PC-9 (cell line): ENCODE results near the gene FREM2.

ENCODE experiments used
- EZH2 ChIP-seq: fragments of 200-600 bp; sonication (generic); IDR thresholded peaks from 2 replicates; pipeline ENCODE4 v1.8.0; 2017; ENCODE audit warnings: antibody characterized with exemption, low read depth
- TF ChIP-seq, protein P1 (sequence below): fragments of 200-600 bp; sonication (generic); conservative IDR thresholded peaks from 2 replicates; pipeline ENCODE4 v1.6.1; 2017; ENCODE audit warnings: mixed run types, antibody characterized with exemption, mild to moderate bottlenecking, moderate library complexity

DNA sequence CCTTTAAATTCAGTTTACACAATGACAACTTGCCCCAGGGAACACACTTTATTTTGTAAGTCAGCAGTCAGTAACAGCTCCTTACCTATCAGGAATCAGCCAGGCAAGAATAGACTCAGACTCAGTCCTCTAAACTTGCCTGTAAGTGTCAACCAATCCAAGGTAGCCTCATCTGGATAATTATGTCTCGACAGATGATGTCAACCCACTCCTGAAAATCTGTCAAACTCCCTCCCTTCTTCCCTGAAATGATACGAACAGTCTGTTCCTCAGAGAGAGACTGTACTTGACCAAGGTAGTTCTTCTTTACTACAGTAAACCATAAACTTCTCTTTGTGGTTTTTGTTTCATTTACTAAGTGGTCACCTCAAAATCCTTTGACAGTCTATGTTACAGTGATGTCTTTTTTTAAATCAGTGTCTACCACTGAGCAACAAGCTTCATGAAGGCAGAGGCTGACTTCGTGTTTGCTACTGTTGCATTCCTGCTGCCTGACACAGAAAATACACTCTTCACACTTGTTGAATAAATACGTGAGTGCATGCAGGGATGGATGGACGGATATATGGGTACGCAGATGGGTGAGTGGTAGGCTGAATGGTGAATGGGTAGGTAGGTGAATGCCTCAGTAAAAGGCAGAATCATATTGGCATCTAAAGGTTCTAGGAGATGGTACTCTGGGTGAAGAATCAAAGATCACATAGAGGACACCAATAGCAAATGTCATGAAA lies 17.5 kb upstream of the FREM2 start:
- TF ChIP-seq, protein P1, sequence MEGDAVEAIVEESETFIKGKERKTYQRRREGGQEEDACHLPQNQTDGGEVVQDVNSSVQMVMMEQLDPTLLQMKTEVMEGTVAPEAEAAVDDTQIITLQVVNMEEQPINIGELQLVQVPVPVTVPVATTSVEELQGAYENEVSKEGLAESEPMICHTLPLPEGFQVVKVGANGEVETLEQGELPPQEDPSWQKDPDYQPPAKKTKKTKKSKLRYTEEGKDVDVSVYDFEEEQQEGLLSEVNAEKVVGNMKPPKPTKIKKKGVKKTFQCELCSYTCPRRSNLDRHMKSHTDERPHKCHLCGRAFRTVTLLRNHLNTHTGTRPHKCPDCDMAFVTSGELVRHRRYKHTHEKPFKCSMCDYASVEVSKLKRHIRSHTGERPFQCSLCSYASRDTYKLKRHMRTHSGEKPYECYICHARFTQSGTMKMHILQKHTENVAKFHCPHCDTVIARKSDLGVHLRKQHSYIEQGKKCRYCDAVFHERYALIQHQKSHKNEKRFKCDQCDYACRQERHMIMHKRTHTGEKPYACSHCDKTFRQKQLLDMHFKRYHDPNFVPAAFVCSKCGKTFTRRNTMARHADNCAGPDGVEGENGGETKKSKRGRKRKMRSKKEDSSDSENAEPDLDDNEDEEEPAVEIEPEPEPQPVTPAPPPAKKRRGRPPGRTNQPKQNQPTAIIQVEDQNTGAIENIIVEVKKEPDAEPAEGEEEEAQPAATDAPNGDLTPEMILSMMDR: no peak
- TF ChIP-seq EZH2: no peak
